Chondrocyte (in vitro differentiated cells): ENCODE data around the gene FNDC4. TPM values are rescaled to one million over a fixed set of nuclear protein-coding genes. Genes with fewer than 3 reads are reported as not detected.

ENCODE experiments used
- DNase-seq: peaks from one replicate; pipeline ENCODE4 v3.0.0; 2021; ENCODE audit warnings: mixed read lengths, low spot score
- H3K27ac Mint-ChIP-seq: one replicate; pipeline ENCODE4 v1.8.0; 2021; ENCODE audit warnings: mild to moderate bottlenecking, moderate library complexity, mixed read lengths; ENCODE audit not compliant: unreplicated experiment
- H3K27me3 Mint-ChIP-seq: 2 replicates; pipeline ENCODE4 v1.8.0; 2021; ENCODE audit warnings: low read depth, mixed read lengths
- H3K36me3 Mint-ChIP-seq: 2 replicates; pipeline ENCODE4 v1.8.0; 2021; ENCODE audit warnings: low read depth, mixed read lengths
- H3K4me1 Mint-ChIP-seq: 2 replicates; pipeline ENCODE4 v1.8.0; 2021; ENCODE audit warnings: low read depth, mild to moderate bottlenecking, mixed read lengths
- H3K4me3 Mint-ChIP-seq: one replicate; pipeline ENCODE4 v1.8.0; 2021; ENCODE audit warnings: mild to moderate bottlenecking, moderate library complexity, mixed read lengths; ENCODE audit not compliant: unreplicated experiment
- H3K9me3 Mint-ChIP-seq: 2 replicates; pipeline ENCODE4 v1.8.0; 2021; ENCODE audit warnings: low read depth, mixed read lengths
- total RNA-seq: library from RNA; stranded (reverse); gene quantifications from 3 replicates; pipeline ENCODE4 v1.2.1, GENCODE V29; 2021
- TF ChIP-seq, protein P1 (sequence below): fragments of 200-600 bp; sonication (generic); IDR thresholded peaks from 2 replicates; pipeline ENCODE4 v1.5.0; 2021; ENCODE audit warnings: antibody characterized with exemption, mild to moderate bottlenecking, moderate library complexity

FNDC4 gene
- total RNA-seq, 1 donor from 2014 or later = 17.7 TPM

DNA sequence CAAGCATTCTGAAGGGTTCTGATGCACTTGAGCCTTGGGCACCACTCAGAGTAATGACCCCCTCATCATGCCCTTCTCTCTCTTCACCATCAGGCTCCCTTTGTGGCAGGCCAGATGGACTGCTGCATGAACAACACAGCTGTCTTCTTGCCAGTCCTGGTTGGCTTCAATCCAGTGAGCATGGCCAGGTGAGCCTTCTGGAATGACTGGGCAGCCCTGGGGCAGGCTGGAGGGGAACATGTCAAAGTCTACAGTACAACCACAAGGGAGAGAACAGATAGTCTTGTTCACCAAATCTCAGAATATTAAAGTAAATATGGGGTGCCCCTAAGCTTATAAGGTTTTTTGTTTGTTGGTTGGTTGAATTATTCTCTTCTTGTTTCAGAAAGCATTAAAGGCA, 6.0 kb upstream of the FNDC4 start:
- H3K4me3 Mint-ChIP-seq = no peak overlapping the region
- DNase-seq = no peak
- TF ChIP-seq, protein P1, sequence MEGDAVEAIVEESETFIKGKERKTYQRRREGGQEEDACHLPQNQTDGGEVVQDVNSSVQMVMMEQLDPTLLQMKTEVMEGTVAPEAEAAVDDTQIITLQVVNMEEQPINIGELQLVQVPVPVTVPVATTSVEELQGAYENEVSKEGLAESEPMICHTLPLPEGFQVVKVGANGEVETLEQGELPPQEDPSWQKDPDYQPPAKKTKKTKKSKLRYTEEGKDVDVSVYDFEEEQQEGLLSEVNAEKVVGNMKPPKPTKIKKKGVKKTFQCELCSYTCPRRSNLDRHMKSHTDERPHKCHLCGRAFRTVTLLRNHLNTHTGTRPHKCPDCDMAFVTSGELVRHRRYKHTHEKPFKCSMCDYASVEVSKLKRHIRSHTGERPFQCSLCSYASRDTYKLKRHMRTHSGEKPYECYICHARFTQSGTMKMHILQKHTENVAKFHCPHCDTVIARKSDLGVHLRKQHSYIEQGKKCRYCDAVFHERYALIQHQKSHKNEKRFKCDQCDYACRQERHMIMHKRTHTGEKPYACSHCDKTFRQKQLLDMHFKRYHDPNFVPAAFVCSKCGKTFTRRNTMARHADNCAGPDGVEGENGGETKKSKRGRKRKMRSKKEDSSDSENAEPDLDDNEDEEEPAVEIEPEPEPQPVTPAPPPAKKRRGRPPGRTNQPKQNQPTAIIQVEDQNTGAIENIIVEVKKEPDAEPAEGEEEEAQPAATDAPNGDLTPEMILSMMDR = no peak
- H3K36me3 Mint-ChIP-seq = no peaks in the 10 kb centered on the region
- no peaks in the 10 kb centered on the region for H3K9me3 Mint-ChIP-seq
- H3K4me1 Mint-ChIP-seq = no peaks in the 10 kb centered on the region
- H3K27ac Mint-ChIP-seq = no peak overlapping the region
- peaks cover 16% of the 10 kb centered on the region for H3K27me3 Mint-ChIP-seq

DNA sequence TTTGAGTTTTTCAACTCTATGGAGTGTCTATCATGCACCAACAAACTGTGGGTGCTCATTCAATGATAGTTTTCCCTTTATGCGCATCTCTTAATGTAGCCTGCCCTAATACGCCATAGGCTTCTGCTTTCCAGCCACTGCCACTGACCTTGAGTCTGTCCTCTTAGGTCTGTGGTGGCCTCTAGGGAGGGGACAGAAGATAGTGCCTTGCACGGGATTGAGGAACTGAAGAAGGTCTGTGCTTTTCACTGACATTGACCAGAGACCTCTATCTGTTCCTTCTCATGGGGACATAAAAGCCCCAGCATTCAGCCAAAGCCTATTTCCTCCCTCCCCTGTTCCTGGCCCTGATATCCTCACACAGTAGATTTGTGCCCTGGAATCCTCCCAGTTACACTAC, 4.0 kb upstream of the FNDC4 start:
- DNase-seq = no peak
- no peaks in the 10 kb centered on the region for H3K9me3 Mint-ChIP-seq
- no peak overlapping the region for H3K27ac Mint-ChIP-seq
- TF ChIP-seq, protein P1 = no peak
- H3K4me3 Mint-ChIP-seq = no peak overlapping the region
- H3K27me3 Mint-ChIP-seq = peaks cover 17% of the 10 kb centered on the region
- no peaks in the 10 kb centered on the region for H3K36me3 Mint-ChIP-seq
- H3K4me1 Mint-ChIP-seq = peaks cover 12% of the 10 kb centered on the region

- H3K27ac Mint-ChIP-seq = no peak overlapping the region
- peaks cover 3% of the 10 kb centered on the region for H3K36me3 Mint-ChIP-seq
- H3K4me3 Mint-ChIP-seq = no peak overlapping the region
- peaks cover 17% of the 10 kb centered on the region for H3K27me3 Mint-ChIP-seq
- DNase-seq = no peak
- no peaks in the 10 kb centered on the region for H3K9me3 Mint-ChIP-seq
- TF ChIP-seq, protein P1 = no peak
- H3K4me1 Mint-ChIP-seq = peaks cover 17% of the 10 kb centered on the region
Measured at GRCh38 chr2:27497288-27497627, 2.3 kb upstream of the FNDC4 start.

DNA sequence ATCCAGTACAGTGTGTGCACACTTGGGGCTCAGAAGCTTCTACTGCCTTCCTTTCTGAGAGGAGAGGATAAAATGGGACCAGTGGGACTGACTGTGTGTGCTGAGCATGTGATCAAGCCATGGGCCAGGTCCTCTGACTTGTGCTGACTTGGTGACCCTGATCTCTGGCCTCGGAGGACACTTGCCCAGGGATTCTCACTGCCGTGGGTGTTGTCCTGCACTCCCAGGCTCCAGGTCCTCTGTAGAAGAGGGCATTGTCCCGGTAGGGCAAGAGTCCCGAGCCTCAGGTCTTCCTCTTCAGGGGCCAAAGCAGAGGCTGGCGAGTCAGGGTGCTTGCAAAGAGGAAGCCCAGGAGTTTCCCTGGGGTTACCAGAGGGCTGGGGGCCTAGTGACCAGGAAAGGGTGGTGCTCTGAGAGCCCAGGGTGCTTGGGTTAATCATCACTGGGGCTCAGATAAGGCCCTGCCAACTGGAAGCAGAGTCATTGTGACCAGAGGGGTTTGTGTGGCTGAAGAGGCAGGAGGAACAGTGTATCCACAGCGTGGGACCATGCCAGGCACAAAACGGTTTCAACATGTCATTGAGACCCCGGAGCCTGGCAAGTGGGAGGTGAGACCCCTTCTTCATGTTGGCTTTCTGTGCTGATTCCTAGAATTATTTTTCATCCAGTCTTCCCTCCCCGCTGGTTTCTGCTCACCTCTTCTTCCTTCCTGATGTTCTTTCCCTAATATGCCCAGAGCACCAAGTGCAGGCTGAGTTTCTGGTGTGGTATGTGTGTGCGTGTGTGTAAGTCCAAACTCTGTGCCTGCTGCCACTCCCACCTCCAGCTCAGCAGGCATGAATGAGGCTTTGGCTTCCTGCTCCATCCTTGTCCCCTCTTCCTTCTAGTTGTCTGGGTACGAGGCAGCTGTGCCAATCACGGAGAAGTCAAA, 1.6 kb upstream of the FNDC4 start, which contains the start of gene GCKR:
Gene GCKR (plus strand): TSS at position 483 of the 931 bp plus-strand sequence. CDS start 66 bp downstream, at position 549.
- DNase-seq = no peak
- TF ChIP-seq, protein P1 = no peak
- peaks cover 17% of the 10 kb centered on the region for H3K4me1 Mint-ChIP-seq
- H3K27me3 Mint-ChIP-seq = peaks cover 17% of the 10 kb centered on the region
- H3K36me3 Mint-ChIP-seq = peaks cover 3% of the 10 kb centered on the region
- H3K27ac Mint-ChIP-seq = no peak within 1 kb of the TSS
- H3K9me3 Mint-ChIP-seq = no peaks in the 10 kb centered on the region
- peak within 1 kb of the TSS; percentile 87 for H3K4me3 Mint-ChIP-seq

DNA sequence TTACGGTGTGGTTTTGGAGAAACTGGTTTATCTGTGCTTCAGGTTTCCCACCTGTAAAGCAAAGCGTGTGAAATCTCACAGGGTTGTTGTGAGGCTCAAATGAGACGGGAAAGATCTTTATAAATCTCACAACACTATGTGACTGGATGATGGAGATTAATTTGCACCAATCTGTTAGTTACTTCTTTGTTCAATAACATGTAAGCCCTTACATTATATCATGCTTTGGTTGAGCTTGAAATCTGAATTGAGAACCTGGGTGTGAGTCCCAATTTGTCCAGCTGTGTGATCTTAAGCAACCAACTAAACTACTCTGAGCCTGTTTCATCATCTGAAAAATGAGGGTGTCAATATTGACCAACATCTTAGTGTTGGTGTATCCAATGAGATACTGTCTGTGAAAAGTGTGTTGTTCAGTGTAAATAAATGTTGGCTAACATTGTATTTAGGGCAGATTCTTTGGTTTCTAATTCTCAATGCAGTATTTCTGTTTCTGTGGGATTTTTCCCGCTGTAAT, 898 bp upstream of the FNDC4 start:
- no peaks in the 10 kb centered on the region for H3K9me3 Mint-ChIP-seq
- H3K36me3 Mint-ChIP-seq = peaks cover 3% of the 10 kb centered on the region
- peaks cover 17% of the 10 kb centered on the region for H3K27me3 Mint-ChIP-seq
- no peak for DNase-seq
- no peak overlapping the region for H3K27ac Mint-ChIP-seq
- H3K4me1 Mint-ChIP-seq = peaks cover 17% of the 10 kb centered on the region
- H3K4me3 Mint-ChIP-seq = peak overlapping the region; percentile 87
- TF ChIP-seq, protein P1 = no peak
